H1 (cell line): ENCODE data around the gene ZBTB16. TPM values are rescaled to one million over a fixed set of nuclear protein-coding genes. Genes with fewer than 3 reads are reported as not detected.

ENCODE experiments used
- CTCF ChIA-PET: fragments of 300-600 bp; sonication (Branson Sonifier 250); formaldehyde crosslinking; loops from one replicate; lab custom pipeline; 2021; ENCODE audit not compliant: partially characterized antibody; lab: Charles Lee
- POLR2A ChIA-PET: fragments of 300-600 bp; sonication (Branson Sonifier 250); formaldehyde crosslinking; loops from one replicate; lab custom pipeline; 2021; ENCODE audit warnings: inconsistent platforms; ENCODE audit not compliant: partially characterized antibody; lab: Charles Lee
- DNase-seq, 2 experiments: peaks; one replicate each; pipeline versions ENCODE4 v3.0.0 to v3.0.0-alpha.2; 2010 to 2022; ENCODE audit warnings: low spot score in 2 of 2, low read depth in 1 of 2, mixed read lengths in 1 of 2
- FAIRE-seq: peaks from 2 replicates; lab custom pipeline; 2011; peaks lifted over from hg19 to GRCh38; lab: Jason Lieb, UNC
- H2AFZ ChIP-seq: 2 replicates; pipeline ENCODE4 v1.8.1; 2012; ENCODE audit warnings: low read length, inconsistent platforms
- H2AK5ac ChIP-seq: 2 replicates; pipeline ENCODE4 v1.6.1; 2013; ENCODE audit warnings: low read depth, low read length
- H2BK120ac ChIP-seq: replicated peaks from 2 replicates; pipeline ENCODE3; 2013; ENCODE audit warnings: low read depth, low read length, inconsistent platforms
- H2BK12ac ChIP-seq: 2 replicates; pipeline ENCODE4 v1.6.1; 2013; ENCODE audit warnings: low read depth, low read length
- H2BK15ac ChIP-seq: 2 replicates; pipeline ENCODE4 v1.6.1; 2013; ENCODE audit warnings: low read length
- H2BK20ac ChIP-seq: 2 replicates; pipeline ENCODE4 v1.6.1; 2013; ENCODE audit warnings: low read length
- H2BK5ac ChIP-seq: 2 replicates; pipeline ENCODE4 v1.6.1; 2013; ENCODE audit warnings: low read depth, low read length
- H3K14ac ChIP-seq: 2 replicates; pipeline ENCODE4 v1.6.1; 2013; ENCODE audit warnings: inconsistent platforms; ENCODE audit not compliant: insufficient read length
- H3K18ac ChIP-seq: 2 replicates; pipeline ENCODE4 v1.6.1; 2013; ENCODE audit warnings: low read length; ENCODE audit errors: extremely low read depth
- H3K23ac ChIP-seq: 2 replicates; pipeline ENCODE4 v1.6.1; 2013; ENCODE audit warnings: inconsistent platforms; ENCODE audit not compliant: insufficient read length
- H3K23me2 ChIP-seq: 2 replicates; pipeline ENCODE4 v1.6.1; 2013; ENCODE audit warnings: low read depth, low read length
- H3K27ac ChIP-seq: 2 replicates; pipeline ENCODE4 v1.6.1; 2011; ENCODE audit warnings: low read depth, low read length, inconsistent platforms
- H3K27me3 ChIP-seq, 4 experiments: replicated peaks in 1 of 4; 1 replicate in 1 of 4; 2 replicates in 3 of 4; pipeline versions ENCODE4 v1.6.1 to v1.8.1; 2011 to 2013; ENCODE audit warnings: low read length in 3 of 4, mild to moderate bottlenecking in 3 of 4, inconsistent platforms in 2 of 4, mixed read lengths in 2 of 4, moderate library complexity in 1 of 4; ENCODE audit not compliant: control insufficient read depth in 3 of 4, insufficient read depth in 3 of 4; ENCODE audit errors: extremely low read depth in 1 of 4
- H3K36me3 ChIP-seq, 4 experiments: 2 replicates each; pipeline versions ENCODE4 v1.6.1 to v1.8.1; 2011 to 2013; ENCODE audit warnings: mild to moderate bottlenecking in 4 of 4, low read length in 3 of 4, moderate library complexity in 2 of 4, control low read depth in 1 of 4, inconsistent platforms in 1 of 4; ENCODE audit not compliant: insufficient read depth in 4 of 4, control insufficient read depth in 2 of 4
- H3K4ac ChIP-seq: replicated peaks from 2 replicates; pipeline ENCODE3; 2013; ENCODE audit warnings: low read length, low read depth, mixed read lengths, inconsistent platforms; ENCODE audit not compliant: insufficient read length
- H3K4me1 ChIP-seq, 4 experiments: replicated peaks in 1 of 4; 1 replicate in 1 of 4; 2 replicates in 3 of 4; pipeline versions ENCODE4 v1.6.1 to v1.8.1; 2011 to 2013; ENCODE audit warnings: low read length in 3 of 4, inconsistent platforms in 2 of 4, mixed read lengths in 1 of 4; ENCODE audit not compliant: insufficient read depth in 4 of 4, control insufficient read depth in 3 of 4
- H3K4me2 ChIP-seq, 2 experiments: 2 replicates each; pipeline versions ENCODE4 v1.6.1 to v1.8.1; 2011 to 2013; ENCODE audit warnings: low read depth in 2 of 2, low read length in 2 of 2, control low read depth in 1 of 2, inconsistent platforms in 1 of 2, mild to moderate bottlenecking in 1 of 2; ENCODE audit not compliant: insufficient read depth in 1 of 2
- H3K4me3 ChIP-seq, 4 experiments: fragments of 200-600, 300-600 bp in 1 of 4; sonication (generic), shearing (Covaris generic), sonication (Bioruptor Twin) in 1 of 4; 2 replicates each; pipeline versions ENCODE4 v1.5.1 to v1.8.1; 2011 to 2016; ENCODE audit warnings: low read length in 4 of 4, low read depth in 3 of 4, control low read depth in 2 of 4, inconsistent platforms in 2 of 4, mild to moderate bottlenecking in 2 of 4, mixed read lengths in 1 of 4, moderate library complexity in 1 of 4; ENCODE audit not compliant: insufficient read depth in 2 of 4; ENCODE audit errors: extremely low read depth in 1 of 4
- H3K56ac ChIP-seq: replicated peaks from 2 replicates; pipeline ENCODE3; 2013; ENCODE audit warnings: low read depth, mild to moderate bottlenecking, mixed read lengths, low read length, inconsistent platforms; ENCODE audit not compliant: insufficient read length
- H3K79me1 ChIP-seq: 2 replicates; pipeline ENCODE4 v1.6.1; 2013; ENCODE audit warnings: low read depth, low read length, control low read depth
- H3K79me2 ChIP-seq, 2 experiments: 2 replicates each; pipeline versions ENCODE4 v1.6.1 to v1.8.1; 2012 to 2013; ENCODE audit warnings: low read length in 2 of 2, mild to moderate bottlenecking in 2 of 2, inconsistent platforms in 1 of 2; ENCODE audit not compliant: insufficient read depth in 2 of 2, control insufficient read depth in 1 of 2
- H3K9ac ChIP-seq, 4 experiments: replicated peaks in 1 of 4; 1 replicate in 1 of 4; 2 replicates in 3 of 4; pipeline versions ENCODE4 v1.6.1 to v1.8.1; 2011 to 2013; ENCODE audit warnings: low read depth in 3 of 4, low read length in 3 of 4, control low read depth in 2 of 4, mild to moderate bottlenecking in 2 of 4, moderate library complexity in 2 of 4, inconsistent platforms in 1 of 4; ENCODE audit errors: extremely low read depth in 1 of 4
- H3K9me3 ChIP-seq, 2 experiments: 2 replicates each; pipeline versions ENCODE4 v1.6.1 to v1.8.1; 2012 to 2013; ENCODE audit warnings: mild to moderate bottlenecking in 2 of 2, moderate library complexity in 2 of 2, control low read depth in 1 of 2, inconsistent platforms in 1 of 2, low read depth in 1 of 2, low read length in 1 of 2, mixed read lengths in 1 of 2; ENCODE audit not compliant: insufficient read depth in 2 of 2
- H4K20me1 ChIP-seq, 2 experiments: replicated peaks in 1 of 2; 2 replicates each; pipeline versions ENCODE3 to v1.8.1; 2011 to 2013; ENCODE audit warnings: inconsistent platforms in 2 of 2, low read length in 2 of 2, mild to moderate bottlenecking in 1 of 2; ENCODE audit not compliant: insufficient read depth in 2 of 2, control insufficient read depth in 1 of 2
- H4K5ac ChIP-seq: 2 replicates; pipeline ENCODE4 v1.6.1; 2013; ENCODE audit warnings: low read length, low read depth, mixed read lengths, inconsistent platforms; ENCODE audit not compliant: insufficient read length
- H4K8ac ChIP-seq: 2 replicates; pipeline ENCODE4 v1.8.0; 2013; ENCODE audit warnings: mild to moderate bottlenecking, moderate library complexity, low read length, inconsistent platforms; ENCODE audit not compliant: insufficient read depth; ENCODE audit errors: extremely low read depth
- H4K91ac ChIP-seq: replicated peaks from 2 replicates; pipeline ENCODE3; 2013; ENCODE audit warnings: low read length, mixed read lengths, inconsistent platforms; ENCODE audit not compliant: insufficient read length
- ASH2L ChIP-seq: fragments of 200-600, 300-600 bp; sonication (generic); IDR thresholded peaks from one replicate; pipeline ENCODE4 v1.7.1; 2017; ENCODE audit warnings: low read length
- BACH1 ChIP-seq: IDR thresholded peaks from 2 replicates; pipeline ENCODE4 v1.6.1; 2012; ENCODE audit warnings: low read length, improper control_type of control experiment
- CHD1 ChIP-seq: IDR thresholded peaks from 2 replicates; pipeline ENCODE4 v1.6.1; 2012; ENCODE audit warnings: low read depth, low read length, improper control_type of control experiment
- CREB1 ChIP-seq: IDR thresholded peaks from 2 replicates; pipeline ENCODE4 v1.6.1; 2012; ENCODE audit warnings: inconsistent platforms
- EGR1 ChIP-seq: IDR thresholded peaks from 2 replicates; pipeline ENCODE4 v1.6.1; 2011; ENCODE audit warnings: low read depth, low read length, borderline replicate concordance
- EZH2 ChIP-seq: fragments of 200-600 bp; sonication (generic); IDR thresholded peaks from 2 replicates; pipeline ENCODE4 v1.7.1; 2012; ENCODE audit warnings: low read depth, mild to moderate bottlenecking, moderate library complexity, low read length, inconsistent platforms; ENCODE audit not compliant: severe bottlenecking
- FOSL1 ChIP-seq: IDR thresholded peaks from 2 replicates; pipeline ENCODE4 v1.6.1; 2011; ENCODE audit warnings: mild to moderate bottlenecking, low read depth, low read length, moderate library complexity; ENCODE audit not compliant: insufficient read depth
- GTF2F1 ChIP-seq: IDR thresholded peaks from 2 replicates; pipeline ENCODE4 v1.6.1; 2012; ENCODE audit warnings: low read depth, low read length, improper control_type of control experiment, borderline replicate concordance
- HDAC6 ChIP-seq: IDR thresholded peaks from one replicate; pipeline ENCODE4 v1.7.1; 2012; ENCODE audit warnings: low read depth, mild to moderate bottlenecking, inconsistent platforms, low read length, moderate library complexity
- JUND ChIP-seq: IDR thresholded peaks from 2 replicates; pipeline ENCODE4 v1.6.1; 2011; ENCODE audit warnings: mild to moderate bottlenecking, improper control_type of control experiment, low read length
- POU5F1 ChIP-seq: IDR thresholded peaks from 2 replicates; pipeline ENCODE4 v1.6.1; 2011; ENCODE audit warnings: low read depth, mild to moderate bottlenecking, low read length, moderate library complexity
- RXRA ChIP-seq: IDR thresholded peaks from 2 replicates; pipeline ENCODE4 v1.6.1; 2011; ENCODE audit warnings: low read depth, mild to moderate bottlenecking, low read length, moderate library complexity; ENCODE audit not compliant: insufficient read depth
- SP4 ChIP-seq: IDR thresholded peaks from 2 replicates; pipeline ENCODE4 v1.6.1; 2012; ENCODE audit warnings: low read length, inconsistent platforms
- TCF12 ChIP-seq: IDR thresholded peaks from 2 replicates; pipeline ENCODE4 v1.6.1; 2011; ENCODE audit warnings: low read depth, mild to moderate bottlenecking, low read length
- YY1 ChIP-seq: IDR thresholded peaks from 2 replicates; pipeline ENCODE4 v1.6.1; 2011; ENCODE audit warnings: low read depth, mild to moderate bottlenecking, low read length
- WGBS, 2 experiments: shearing (Covaris generic) in 1 of 2; methylation state at CpG; one replicate each; pipeline versions ENCODE4 v1.1.6 to v1.1.7; 2013 to 2015; ENCODE audit warnings: low lambda C conversion rate in 2 of 2, mixed read lengths in 2 of 2, inconsistent platforms in 1 of 2, low coverage in 1 of 2, missing lambda C conversion rate in 1 of 2; ENCODE audit not compliant: insufficient replicate concordance in 2 of 2, insufficient coverage in 1 of 2, insufficient read length in 1 of 2; ENCODE audit errors: extremely low coverage in 1 of 2, missing lambda C conversion rate in 1 of 2; 5-methylcytosine and 5-hydroxymethylcytosine counted together
- polyA plus RNA-seq, 7 experiments: library from polyadenylated mRNA; depleted of rRNA in 3 of 7; stranded (reverse) in 5 of 7; unstranded in 2 of 7; fragments of >200 nt in 5 of 7; fragments of 200-250 nt in 2 of 7; gene quantifications; 1 replicate in 5 of 7; 2 replicates in 1 of 7; 4 replicates in 1 of 7; pipeline versions ENCODE4 v1.2.1 to v1.2.3, GENCODE V29; 2011 to 2013; ENCODE audit warnings: missing spikeins in 2 of 7, mixed read lengths in 2 of 7
- total RNA-seq: library from RNA; stranded (reverse); fragmentation: NEBNext Ultra II Directional; extraction: Animal tissue kit (Norgen Biotek cat#: 25700); gene quantifications from 2 replicates; pipeline ENCODE4 v1.2.1, GENCODE V29; 2021
- TF ChIP-seq, protein P1 (sequence below): IDR thresholded peaks from 2 replicates; pipeline ENCODE4 v1.6.1; 2012; ENCODE audit warnings: inconsistent platforms

ZBTB16 gene
- total and polyA plus RNA-seq, 2 of the 8 experiments (the other 6 are each of a cell fraction or from before 2014, with no cell fraction given): 0.12 to 0.61 TPM

DNA sequence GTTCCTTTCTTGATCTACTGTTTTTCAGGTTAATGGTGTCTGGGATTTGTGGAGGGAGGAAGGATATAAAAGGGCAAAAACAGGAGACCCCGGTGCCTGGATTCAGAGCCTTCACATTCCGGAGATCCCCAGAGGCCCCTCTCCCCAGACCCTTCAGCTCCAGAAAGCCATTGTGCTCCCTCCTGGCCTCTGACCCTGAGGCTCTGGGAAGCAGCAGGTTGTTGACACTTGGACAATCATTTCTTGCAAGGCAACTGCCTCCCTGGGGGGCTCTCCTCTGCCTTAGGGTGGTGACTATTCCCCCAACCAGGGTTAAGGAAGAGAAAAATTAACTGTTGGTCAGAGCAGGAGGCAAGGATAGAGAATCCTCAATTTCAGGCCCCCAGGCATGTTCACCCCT lies 149.8 kb downstream of the ZBTB16 start:
- H2BK12ac ChIP-seq: no peak overlapping the region
- no peaks in the 10 kb centered on the region for H3K36me3 ChIP-seq
- POLR2A ChIA-PET: interaction anchor here (1.5 kb wide), 1 partner anchor 11 kb away, joined by 3 read pairs; no protein-coding TSS in a partner anchor
- no peak overlapping the region for H3K4me2 ChIP-seq
- H3K14ac ChIP-seq: no peak overlapping the region
- no peaks in the 10 kb centered on the region for H3K9me3 ChIP-seq
- no peak overlapping the region for H3K27ac ChIP-seq
- DNase-seq: no peak
- H4K8ac ChIP-seq: no peak overlapping the region
- 94% methylated on average over 2 of the region's 2 CpGs; no CpG with 5 or more reads in 1 of the 2 experiments for WGBS, 2 experiments
- no peak overlapping the region for H2BK5ac ChIP-seq
- no peaks in the 10 kb centered on the region for H3K23me2 ChIP-seq
- no peak overlapping the region for H3K56ac ChIP-seq
- H3K79me2 ChIP-seq: no peaks in the 10 kb centered on the region
- H3K4ac ChIP-seq: no peak overlapping the region
- H2BK15ac ChIP-seq: no peak overlapping the region
- no peak overlapping the region for H4K5ac ChIP-seq
- H2AK5ac ChIP-seq: no peak overlapping the region
- no peak overlapping the region for H3K9ac ChIP-seq
- H3K79me1 ChIP-seq: no peaks in the 10 kb centered on the region
- CTCF ChIA-PET: interaction anchor here (0.9 to 1.8 kb wide), 6 partner anchors 11 to 61 kb away, joined by 3 to 5 read pairs (median 3); no protein-coding TSS in a partner anchor
- no peak overlapping the region for H4K91ac ChIP-seq
- no peak overlapping the region for H3K18ac ChIP-seq
- H3K27me3 ChIP-seq: no peaks in the 10 kb centered on the region
- H4K20me1 ChIP-seq: no peaks in the 10 kb centered on the region
- H2BK120ac ChIP-seq: no peak overlapping the region
- no peak overlapping the region for H3K23ac ChIP-seq
- H3K4me1 ChIP-seq: peaks cover 2 to 12% (median 9%) of the 10 kb centered on the region in 4 experiments; a peak in 5 of 7 replicates
- no peak overlapping the region for H3K4me3 ChIP-seq
- FAIRE-seq: no peak
- no peak overlapping the region for H2BK20ac ChIP-seq
- no peak overlapping the region for H2AFZ ChIP-seq
- TF ChIP-seq EZH2: no peak
- no peak for TF ChIP-seq CHD1
- TF ChIP-seq HDAC6: no peak
- TF ChIP-seq TCF12: no peak
- no peak for TF ChIP-seq YY1
- TF ChIP-seq POU5F1: no peak
- no peak for TF ChIP-seq RXRA
- TF ChIP-seq BACH1: no peak
- no peak for TF ChIP-seq CREB1
- no peak for TF ChIP-seq SP4
- no peak for TF ChIP-seq JUND
- TF ChIP-seq, protein P1, sequence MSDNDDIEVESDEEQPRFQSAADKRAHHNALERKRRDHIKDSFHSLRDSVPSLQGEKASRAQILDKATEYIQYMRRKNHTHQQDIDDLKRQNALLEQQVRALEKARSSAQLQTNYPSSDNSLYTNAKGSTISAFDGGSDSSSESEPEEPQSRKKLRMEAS: no peak
- no peak for TF ChIP-seq FOSL1
- no peak for TF ChIP-seq EGR1
- TF ChIP-seq ASH2L: no peak
- no peak for TF ChIP-seq GTF2F1
